GM18951 (cell line): ENCODE results near the gene HAP1.
"Not testable (repeated sequence)": the region's sequence is repeated elsewhere in the genome, so short reads cannot be mapped to it uniquely, and the experiment has no call there.

ENCODE experiments used
- POLR2A ChIP-seq: IDR thresholded peaks from 4 replicates; pipeline ENCODE4 v1.6.1; 2011; ENCODE audit warnings: mild to moderate bottlenecking; ENCODE audit not compliant: insufficient read length, insufficient read depth; ENCODE audit errors: extremely low read depth
- in situ Hi-C: fragments of 300-500 bp; cut with MboI; formaldehyde crosslinking; loops from one replicate; pipeline ENCODE4 v1.12.0; 2022; ENCODE audit warnings: low sequenced_read_pairs, mixed read lengths, inconsistent platforms; ENCODE audit not compliant: unreplicated experiment

The HAP1 gene

GRCh38 chr17:41676058-41676419 is 58.4 kb downstream of the HAP1 start:
- no peak for TF ChIP-seq POLR2A
- in situ Hi-C loops: no loop called here

GRCh38 chr17:41675157-41676057 is 59.0 kb downstream of the HAP1 start:
- in situ Hi-C loops: not testable (repeated sequence)
